ENCODE measurements around the gene TMEM198. TPM values are rescaled to one million over a fixed set of nuclear protein-coding genes. Genes with fewer than 3 reads are reported as not detected.

Gene TMEM198
- total RNA-seq, 1 donor from 2014 or later: 6.1 TPM

DNA sequence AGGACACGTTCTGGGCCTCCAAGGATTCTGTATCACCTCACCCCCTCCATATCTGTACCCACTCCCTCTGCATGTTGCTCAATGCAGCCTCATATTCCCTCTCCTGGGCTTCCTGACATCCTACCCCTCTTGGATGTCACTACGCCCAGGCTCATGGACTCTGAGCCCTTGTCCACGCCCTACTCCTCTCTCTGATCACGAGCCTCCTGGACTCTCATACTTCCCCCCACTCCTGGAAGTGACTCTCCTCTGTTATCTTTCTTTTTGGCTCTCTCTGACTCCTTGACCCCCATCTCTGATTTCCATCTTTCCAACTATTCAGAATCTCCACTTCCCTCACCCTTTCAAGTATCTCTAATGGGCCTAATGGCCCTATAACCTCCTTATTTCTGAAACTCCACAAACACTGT, 2.1 kb downstream of the TMEM198 start:
- H3K27ac Mint-ChIP-seq (ENCODE audit: unreplicated experiment): no peak overlapping the region
- H3K4me1 Mint-ChIP-seq (ENCODE audit: low read depth): peaks cover 29% of the 10 kb centered on the region
- H3K9me3 Mint-ChIP-seq (ENCODE audit: low read depth): no peaks in the 10 kb centered on the region
- TF ChIP-seq CTCF (IDR thresholded peaks at IDR 0.05): no peak
- H3K36me3 Mint-ChIP-seq (ENCODE audit: low read depth): peaks cover 17% of the 10 kb centered on the region
- no peak for DNase-seq (ENCODE audit: low spot score)
- H3K4me3 Mint-ChIP-seq (ENCODE audit: unreplicated experiment): no peak overlapping the region
- no peaks in the 10 kb centered on the region for H3K27me3 Mint-ChIP-seq (ENCODE audit: low read depth)

DNA sequence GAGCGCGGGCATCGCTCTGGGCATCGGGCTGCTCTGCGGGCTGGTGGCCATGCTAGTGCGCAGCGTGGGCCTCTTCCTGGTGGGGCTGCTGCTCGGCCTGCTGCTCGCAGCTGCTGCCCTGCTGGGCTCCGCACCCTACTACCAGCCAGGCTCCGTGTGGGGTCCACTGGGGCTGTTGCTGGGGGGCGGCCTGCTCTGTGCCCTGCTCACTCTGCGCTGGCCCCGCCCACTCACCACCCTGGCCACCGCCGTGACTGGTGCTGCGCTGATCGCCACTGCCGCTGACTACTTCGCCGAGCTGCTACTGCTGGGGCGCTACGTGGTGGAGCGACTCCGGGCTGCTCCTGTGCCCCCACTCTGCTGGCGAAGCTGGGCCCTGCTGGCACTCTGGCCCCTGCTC, 3.8 kb downstream of the TMEM198 start:
- H3K9me3 Mint-ChIP-seq (ENCODE audit: low read depth): no peaks in the 10 kb centered on the region
- peak; percentile 92 for DNase-seq (ENCODE audit: low spot score)
- H3K4me1 Mint-ChIP-seq (ENCODE audit: low read depth): peaks cover 21% of the 10 kb centered on the region
- no peak overlapping the region for H3K27ac Mint-ChIP-seq (ENCODE audit: unreplicated experiment)
- peaks cover 11% of the 10 kb centered on the region for H3K36me3 Mint-ChIP-seq (ENCODE audit: low read depth)
- no peak for TF ChIP-seq CTCF (IDR thresholded peaks at IDR 0.05)
- H3K4me3 Mint-ChIP-seq (ENCODE audit: unreplicated experiment): no peak overlapping the region
- no peaks in the 10 kb centered on the region for H3K27me3 Mint-ChIP-seq (ENCODE audit: low read depth)

DNA sequence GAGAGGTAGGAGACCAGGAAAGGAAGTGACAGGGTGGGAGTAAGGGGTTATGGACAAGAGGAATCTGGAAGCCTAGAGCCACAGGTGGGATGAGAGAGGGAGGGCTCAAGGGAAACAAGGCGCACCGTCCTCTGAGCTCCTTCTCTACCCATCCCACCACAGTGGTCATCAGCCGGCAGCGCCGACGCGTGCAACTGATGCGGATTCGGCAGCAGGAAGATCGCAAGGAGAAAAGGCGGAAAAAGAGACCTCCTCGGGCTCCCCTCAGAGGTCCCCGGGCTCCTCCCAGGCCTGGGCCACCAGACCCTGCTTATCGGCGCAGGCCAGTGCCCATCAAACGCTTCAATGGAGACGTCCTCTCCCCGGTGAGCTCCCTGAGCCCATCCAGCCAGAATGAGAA, 5.2 kb downstream of the TMEM198 start:
- H3K27ac Mint-ChIP-seq (ENCODE audit: unreplicated experiment): no peak overlapping the region
- no peak overlapping the region for H3K4me3 Mint-ChIP-seq (ENCODE audit: unreplicated experiment)
- no peak for DNase-seq (ENCODE audit: low spot score)
- no peak for TF ChIP-seq CTCF (IDR thresholded peaks at IDR 0.05)
- peaks cover 24% of the 10 kb centered on the region for H3K4me1 Mint-ChIP-seq (ENCODE audit: low read depth)
- no peaks in the 10 kb centered on the region for H3K9me3 Mint-ChIP-seq (ENCODE audit: low read depth)
- peaks cover 11% of the 10 kb centered on the region for H3K36me3 Mint-ChIP-seq (ENCODE audit: low read depth)
- H3K27me3 Mint-ChIP-seq (ENCODE audit: low read depth): no peaks in the 10 kb centered on the region

DNA sequence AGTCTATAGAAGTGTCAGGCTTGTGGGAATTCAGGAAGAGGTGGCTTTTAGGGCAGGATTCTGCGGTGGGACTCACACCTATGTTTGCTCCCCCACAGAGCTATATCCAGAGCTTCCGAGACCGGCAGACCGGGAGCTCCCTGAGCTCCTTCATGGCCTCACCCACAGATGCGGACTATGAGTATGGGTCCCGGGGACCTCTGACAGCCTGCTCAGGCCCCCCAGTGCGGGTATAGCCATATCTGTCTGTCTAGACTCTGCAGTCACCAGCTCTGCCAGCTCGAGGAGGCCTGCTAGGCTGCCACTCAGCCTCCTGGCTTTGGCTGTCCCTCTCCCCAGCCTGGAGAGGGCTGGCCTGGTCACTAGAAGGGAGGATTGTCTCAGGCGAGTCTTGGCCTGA, 5.8 kb downstream of the TMEM198 start:
- Mint-ChIP-seq H3K9me3 (ENCODE audit: low read depth) (no peaks in the 10 kb centered on the region), H3K4me3 (ENCODE audit: unreplicated experiment) (no peak overlapping the region), H3K27ac (ENCODE audit: unreplicated experiment) (no peak overlapping the region), H3K27me3 (ENCODE audit: low read depth) (no peaks in the 10 kb centered on the region), H3K36me3 (ENCODE audit: low read depth) (peaks cover 11% of the 10 kb centered on the region), H3K4me1 (ENCODE audit: low read depth) (peaks cover 18% of the 10 kb centered on the region)
- DNase-seq (ENCODE audit: low spot score): no peak
- no peak for TF ChIP-seq CTCF (IDR thresholded peaks at IDR 0.05)

- DNase-seq (ENCODE audit: low spot score): no peak
- peak; percentile 8 for TF ChIP-seq CTCF (IDR thresholded peaks at IDR 0.05)
- H3K36me3 Mint-ChIP-seq (ENCODE audit: low read depth): peaks cover 12% of the 10 kb centered on the region
- no peaks in the 10 kb centered on the region for H3K9me3 Mint-ChIP-seq (ENCODE audit: low read depth)
- peak overlapping the region; percentile 27 for H3K27ac Mint-ChIP-seq (ENCODE audit: unreplicated experiment)
- H3K27me3 Mint-ChIP-seq (ENCODE audit: low read depth): no peaks in the 10 kb centered on the region
- H3K4me3 Mint-ChIP-seq (ENCODE audit: unreplicated experiment): peak overlapping the region; percentile 76
- peaks cover 15% of the 10 kb centered on the region for H3K4me1 Mint-ChIP-seq (ENCODE audit: low read depth)
Observed at GRCh38 chr2:219551441-219552381, 7.9 kb downstream of the TMEM198 start.
